ENCODE measurements around the gene TAF11L4. TPM values are rescaled to one million over a fixed set of nuclear protein-coding genes. Genes with fewer than 3 reads are reported as not detected.

The TAF11L4 gene
- total RNA-seq, 1 experiment from 2014 or later, result not detected

DNA sequence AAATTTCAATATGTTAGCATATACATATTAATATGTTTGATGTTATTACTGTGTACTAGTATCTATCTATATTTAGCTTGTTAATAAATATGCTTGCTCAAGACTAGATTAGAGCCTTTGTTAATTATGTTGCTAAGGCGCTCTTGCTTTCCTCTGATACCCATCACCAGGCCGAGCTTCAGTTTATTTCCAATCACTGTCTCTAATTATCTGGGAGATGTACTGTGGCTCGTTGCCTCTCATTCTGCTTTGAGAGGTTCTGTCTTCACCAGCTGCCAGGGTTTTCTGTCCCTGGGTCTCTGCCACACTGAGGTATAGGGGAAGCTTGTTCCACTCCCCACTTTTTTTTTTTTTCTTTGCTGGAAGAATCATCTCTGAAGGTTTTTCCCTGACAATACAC is 44.6 kb upstream of the TAF11L4 start:
- Histone ChIP-seq H4K20me1 (ENCODE audit: control insufficient read depth, insufficient read depth, insufficient read length) (no peaks in the 10 kb centered on the region), H3T11ph (ENCODE audit: low read length) (no peak overlapping the region), H3K4ac (ENCODE audit: low read depth, low read length) (no peak overlapping the region), H3K4me2 (ENCODE audit: insufficient read depth, insufficient read length, low read length) (no peak overlapping the region), H3K23ac (ENCODE audit: insufficient read length, low read depth, low read length) (no peak overlapping the region), H3K56ac (ENCODE audit: insufficient read length, low read depth, low read length) (no peak overlapping the region), H2AK5ac (ENCODE audit: insufficient read length, low read length) (no peak overlapping the region), H3K79me2 (ENCODE audit: insufficient read depth, low read length) (no peaks in the 10 kb centered on the region), H3K14ac (ENCODE audit: insufficient read depth, low read length) (no peak overlapping the region), H3K18ac (ENCODE audit: insufficient read length, low read depth, low read length) (no peak overlapping the region), H3K23me2 (ENCODE audit: insufficient read length, low read depth, low read length, poor library complexity, severe bottlenecking) (no peaks in the 10 kb centered on the region), H2BK15ac (ENCODE audit: low read depth, low read length) (no peak overlapping the region), H3K27me3 (ENCODE audit: insufficient read depth, low read length) (no peaks in the 10 kb centered on the region), H2BK5ac (ENCODE audit: insufficient read length, low read length) (no peak overlapping the region), H3K79me1 (ENCODE audit: insufficient read depth, low read depth, low read length, poor library complexity, severe bottlenecking) (no peaks in the 10 kb centered on the region), H3K9ac (ENCODE audit: extremely low read depth, insufficient read length, low read length) (no peak overlapping the region), H4K8ac (replicated peaks; ENCODE audit: insufficient read length, low read depth, low read length) (no peak overlapping the region), H2BK120ac (ENCODE audit: low read depth, low read length, poor library complexity, severe bottlenecking) (no peak overlapping the region), H4K5ac (ENCODE audit: insufficient read length, low read depth, low read length) (no peak overlapping the region), H3K27ac (ENCODE audit: insufficient read length, low read depth, low read length) (no peak overlapping the region), H2AFZ (ENCODE audit: low read length) (no peak overlapping the region), H4K91ac (ENCODE audit: insufficient read length, low read depth, low read length) (no peak overlapping the region), H2BK12ac (ENCODE audit: insufficient read length, low read depth, low read length) (no peak overlapping the region), H3K4me1 (ENCODE audit: insufficient read depth, low read length) (no peaks in the 10 kb centered on the region), H3K9me3 (ENCODE audit: control insufficient read depth, low read depth, low read length) (no peaks in the 10 kb centered on the region), H2BK20ac (ENCODE audit: low read depth, low read length, poor library complexity, severe bottlenecking) (no peak overlapping the region)
- DNase-seq, result no peak
- H3K4me3 Mint-ChIP-seq, result no peak overlapping the region
- H3K4me1 Mint-ChIP-seq, result peaks cover 6 to 8% of the 10 kb centered on the region in 2 experiments
- no peaks in the 10 kb centered on the region for H3K27me3 Mint-ChIP-seq (ENCODE audit: low read depth)
- no peaks in the 10 kb centered on the region for H3K9me3 Mint-ChIP-seq
- no peaks in the 10 kb centered on the region for H3K36me3 Mint-ChIP-seq (ENCODE audit: insufficient read depth in 1 of 3, low read depth in 3 of 3)
- TF ChIP-seq, protein P1, sequence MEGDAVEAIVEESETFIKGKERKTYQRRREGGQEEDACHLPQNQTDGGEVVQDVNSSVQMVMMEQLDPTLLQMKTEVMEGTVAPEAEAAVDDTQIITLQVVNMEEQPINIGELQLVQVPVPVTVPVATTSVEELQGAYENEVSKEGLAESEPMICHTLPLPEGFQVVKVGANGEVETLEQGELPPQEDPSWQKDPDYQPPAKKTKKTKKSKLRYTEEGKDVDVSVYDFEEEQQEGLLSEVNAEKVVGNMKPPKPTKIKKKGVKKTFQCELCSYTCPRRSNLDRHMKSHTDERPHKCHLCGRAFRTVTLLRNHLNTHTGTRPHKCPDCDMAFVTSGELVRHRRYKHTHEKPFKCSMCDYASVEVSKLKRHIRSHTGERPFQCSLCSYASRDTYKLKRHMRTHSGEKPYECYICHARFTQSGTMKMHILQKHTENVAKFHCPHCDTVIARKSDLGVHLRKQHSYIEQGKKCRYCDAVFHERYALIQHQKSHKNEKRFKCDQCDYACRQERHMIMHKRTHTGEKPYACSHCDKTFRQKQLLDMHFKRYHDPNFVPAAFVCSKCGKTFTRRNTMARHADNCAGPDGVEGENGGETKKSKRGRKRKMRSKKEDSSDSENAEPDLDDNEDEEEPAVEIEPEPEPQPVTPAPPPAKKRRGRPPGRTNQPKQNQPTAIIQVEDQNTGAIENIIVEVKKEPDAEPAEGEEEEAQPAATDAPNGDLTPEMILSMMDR (conservative IDR thresholded peaks at IDR 0.05), result no peak
- WGBS (ENCODE audit: extremely low coverage, insufficient read length, low lambda C conversion rate), result no CpG with 5 or more reads among the region's 3 CpGs
- no peak overlapping the region for H3K27ac Mint-ChIP-seq
